Measurements from ENCODE around the gene FARP1.

FARP1 gene

GRCh38 chr13:98176777-98177608 is 34.1 kb downstream of the FARP1 start, which contains the start of gene RNF113B:
Gene RNF113B (minus strand): TSS chr13:98177269. CDS start chr13:98177236, 33 bp downstream.
- DNase-seq = no peak

DNA sequence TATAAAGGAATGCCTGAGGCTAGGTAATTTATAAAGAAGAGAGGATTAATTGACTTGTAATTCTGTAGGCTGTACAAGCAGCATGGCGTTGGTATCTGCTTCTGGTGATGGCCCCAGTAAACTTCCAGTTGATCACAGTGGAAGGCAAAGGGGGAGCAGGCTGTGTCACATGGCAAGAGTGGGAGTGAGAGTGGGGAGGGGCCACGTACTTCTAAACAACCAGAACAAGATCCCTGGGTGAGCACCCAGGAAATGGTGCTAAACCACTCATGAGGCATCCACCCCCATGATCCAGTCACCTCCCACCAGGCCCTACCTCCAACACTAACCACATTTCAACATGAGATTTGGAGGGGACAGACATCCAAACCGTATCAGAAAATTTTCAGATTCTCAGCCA is 37.2 kb downstream of the FARP1 start:
- no peak for DNase-seq

GRCh38 chr13:98181111-98181815 is 38.4 kb downstream of the FARP1 start:
- no peak for DNase-seq

- no peak for DNase-seq
Observed at GRCh38 chr13:98182153-98182552, 39.3 kb downstream of the FARP1 start.

DNA sequence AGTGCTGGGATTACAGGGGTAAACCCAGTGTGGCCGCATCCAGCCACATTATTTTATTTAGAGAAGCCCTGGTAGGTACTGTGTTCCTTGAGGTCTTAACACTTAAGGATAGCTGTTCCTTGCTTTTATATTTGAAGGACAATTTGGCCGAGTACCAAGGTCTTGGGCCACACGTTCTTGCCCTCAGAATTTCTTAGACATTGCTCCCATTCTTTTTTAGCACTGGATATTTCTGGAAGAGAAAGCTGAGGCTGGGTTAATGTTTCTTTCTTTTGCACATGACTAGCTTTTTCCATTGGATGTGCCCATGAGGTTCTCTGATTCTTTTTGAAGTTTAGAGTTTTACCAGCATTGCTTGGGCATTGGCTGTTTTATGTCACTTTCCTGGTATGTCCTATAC is 39.7 kb downstream of the FARP1 start:
- DNase-seq = no peak

DNA sequence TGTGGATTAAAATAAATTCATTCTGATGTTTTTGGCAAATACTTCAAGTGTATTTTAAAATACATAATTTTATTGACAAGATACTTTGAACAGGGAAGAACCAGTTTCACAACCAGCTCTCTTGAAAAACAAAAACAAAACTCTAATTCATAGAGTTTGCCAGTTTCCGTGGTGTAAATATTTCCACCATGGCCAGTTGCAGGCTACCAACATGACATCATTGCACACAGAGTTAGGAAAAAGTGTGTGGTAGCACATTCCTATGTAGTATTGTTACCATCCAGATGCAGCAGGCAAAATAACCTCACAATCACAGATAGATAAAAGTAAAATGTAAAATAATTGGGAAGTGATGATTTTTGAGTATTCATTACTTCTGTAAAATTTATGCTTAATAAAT is 41.9 kb downstream of the FARP1 start:
- no peak for DNase-seq

DNA sequence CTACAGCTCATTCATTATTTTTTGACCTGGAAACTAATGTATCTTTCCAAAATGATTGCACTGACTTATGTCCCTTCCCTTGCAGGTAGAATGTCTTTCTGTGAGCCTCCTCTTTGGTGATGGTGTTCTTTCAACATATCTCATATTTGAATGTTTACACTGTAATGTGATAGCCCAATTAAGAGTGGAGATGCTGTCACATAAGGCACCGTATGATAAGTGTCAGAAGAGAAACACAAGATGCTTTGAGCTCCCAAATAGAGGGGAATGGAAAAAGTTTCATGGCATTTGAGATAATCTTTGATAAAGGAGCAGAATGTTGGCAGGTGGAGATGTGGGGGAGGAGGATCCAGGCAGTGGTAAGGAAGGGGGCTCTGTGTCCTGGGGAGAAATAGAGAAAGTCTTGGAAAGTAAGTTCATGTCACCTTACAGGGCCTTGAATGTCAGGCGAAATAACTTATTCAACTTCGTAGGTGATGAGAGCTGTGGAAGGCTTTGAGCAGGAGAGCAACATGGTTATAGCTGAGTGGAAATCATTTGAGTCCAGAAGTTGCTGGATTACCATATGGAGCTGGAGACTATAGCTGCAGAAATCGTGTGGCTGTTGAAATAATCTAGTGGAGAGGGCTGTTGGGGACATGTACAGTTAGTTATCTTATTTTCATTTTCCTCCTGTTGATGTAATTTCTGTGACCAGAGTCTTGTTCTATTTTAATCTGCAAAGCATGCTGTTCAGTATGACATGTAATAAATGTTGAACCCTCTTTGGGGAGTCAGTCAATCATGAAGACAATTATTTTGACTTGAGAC is 44.5 kb downstream of the FARP1 start:
- no peak for DNase-seq

DNA sequence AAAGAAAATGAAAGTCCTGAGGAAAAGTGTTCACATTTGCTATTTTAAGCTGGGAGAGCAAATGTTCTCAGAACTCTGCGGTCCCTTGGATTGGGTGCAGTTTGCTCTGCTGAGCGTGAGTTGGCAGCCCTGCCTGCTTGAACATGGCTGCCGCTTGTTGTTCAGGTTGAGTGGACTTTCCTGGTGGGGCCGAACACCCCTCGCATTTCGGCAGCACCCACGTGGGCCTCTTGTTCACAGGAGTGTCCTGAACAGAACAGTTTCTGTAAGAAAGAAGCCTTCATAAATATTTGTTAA is 45.0 kb downstream of the FARP1 start:
- no peak for DNase-seq

GRCh38 chr13:98188544-98189166 is 45.8 kb downstream of the FARP1 start:
- no peak for DNase-seq

DNA sequence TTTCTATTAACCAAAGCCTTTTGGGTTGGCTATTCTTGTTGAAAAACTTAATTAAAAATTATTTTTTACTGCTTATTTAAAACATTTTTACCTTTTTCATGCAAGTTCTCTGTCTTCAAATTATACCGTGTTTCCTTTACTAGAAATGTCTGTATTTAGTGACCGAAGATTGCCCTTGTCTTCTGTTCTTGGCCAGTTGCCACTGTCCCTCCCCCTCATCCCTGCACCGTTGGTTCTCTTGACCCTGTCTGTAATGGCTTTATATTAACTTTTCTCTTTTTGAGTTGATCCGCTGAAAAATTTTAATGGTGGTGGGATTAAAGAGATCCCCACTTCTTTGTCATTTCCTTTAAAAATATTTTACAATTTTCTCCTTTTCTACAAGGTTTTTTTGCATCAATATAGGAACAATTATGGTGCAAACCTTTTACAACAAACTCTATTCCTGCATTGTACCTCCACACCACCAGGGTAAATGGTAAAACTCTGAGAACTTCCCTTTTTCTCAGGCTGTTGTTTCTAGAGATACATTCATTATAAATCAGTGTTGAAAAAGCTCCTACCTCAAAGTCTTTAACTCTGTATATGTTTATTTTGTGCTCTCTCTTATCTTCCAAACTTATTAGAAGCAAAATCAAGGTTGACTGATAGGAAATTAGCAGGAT is 47.1 kb downstream of the FARP1 start:
- no peak for DNase-seq

DNA sequence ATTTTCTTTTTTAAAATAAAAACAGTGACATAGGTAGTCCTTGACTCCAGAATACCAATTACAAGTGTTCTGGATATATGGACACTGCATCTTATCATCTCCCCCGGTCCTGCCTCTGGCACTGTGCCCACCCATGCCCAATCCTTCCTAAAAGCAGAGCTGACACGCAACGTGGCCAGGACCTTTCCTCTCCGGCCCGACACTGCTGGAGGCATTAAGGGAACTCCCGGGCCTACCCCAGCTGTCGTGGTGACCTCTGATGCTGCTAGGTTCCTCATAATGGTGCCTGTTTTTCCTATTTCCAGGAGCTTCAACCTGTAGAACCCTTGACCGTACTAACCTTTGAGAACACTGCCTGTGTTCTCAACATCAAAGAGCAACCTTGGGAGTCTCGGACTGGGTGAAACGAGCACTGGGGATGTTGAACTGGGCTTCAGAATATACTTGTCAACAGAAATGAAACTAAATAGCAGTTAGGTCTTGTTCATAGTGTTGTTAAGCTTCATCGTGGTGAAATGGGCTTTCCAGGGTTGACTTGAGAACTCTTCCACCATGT is 48.1 kb downstream of the FARP1 start:
- DNase-seq = no peak

- DNase-seq = no peak
Observed at GRCh38 chr13:98192008-98192407, 49.1 kb downstream of the FARP1 start.

DNA sequence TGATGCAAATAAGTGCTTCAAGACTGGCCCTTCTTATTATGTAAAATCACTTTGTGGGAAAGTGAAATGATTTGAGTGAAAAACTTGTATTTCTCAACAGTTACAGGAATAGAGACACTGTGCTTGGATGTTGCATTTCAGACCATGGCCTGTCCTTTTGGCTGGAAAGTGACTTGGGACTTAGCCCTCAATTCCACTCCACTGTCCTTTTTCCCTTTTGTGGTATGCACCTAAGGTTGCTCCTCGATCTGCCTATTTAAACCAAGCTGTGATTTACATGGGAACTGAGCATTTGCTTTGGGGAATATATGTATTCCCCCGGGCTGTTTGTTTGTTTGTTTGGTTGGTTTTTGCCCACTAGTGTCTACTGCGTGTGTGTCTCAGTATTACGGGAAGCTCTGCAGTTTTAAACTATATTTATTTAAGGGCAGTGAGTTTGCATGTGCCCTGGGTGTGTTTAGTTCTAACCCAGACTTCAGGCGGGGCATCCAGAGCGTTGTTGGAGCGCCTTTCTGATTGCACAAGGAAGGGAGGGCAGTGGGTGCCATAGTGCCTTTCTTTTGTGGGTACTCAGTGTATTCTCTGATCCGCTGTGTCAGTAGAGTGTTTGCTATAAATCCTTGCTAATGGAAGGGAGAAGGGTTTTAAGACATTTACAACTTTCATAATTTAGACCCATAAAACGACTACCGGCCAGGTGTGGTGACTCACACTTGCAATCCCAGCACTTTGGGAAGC is 52.3 kb downstream of the FARP1 start:
- no peak for DNase-seq

DNA sequence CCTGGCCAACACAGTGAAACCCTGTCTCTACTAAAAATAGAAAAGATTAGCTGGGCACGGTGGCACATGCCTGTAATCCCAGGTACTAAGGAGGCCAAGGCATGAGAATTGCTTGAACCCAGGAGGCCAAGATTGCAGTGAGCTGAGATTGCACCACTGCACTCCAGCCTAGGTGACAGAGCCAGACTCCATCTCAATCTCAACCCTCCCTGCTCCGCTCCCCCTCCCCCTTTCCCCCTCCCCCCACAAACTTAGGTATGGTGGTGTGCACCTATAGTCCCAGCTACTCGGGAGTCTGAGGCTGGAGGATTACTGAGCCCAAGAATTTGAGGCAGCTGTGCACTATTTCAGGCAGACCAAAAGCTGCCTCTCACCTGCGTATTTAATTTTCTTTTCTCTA is 55.8 kb downstream of the FARP1 start:
- no peak for DNase-seq

DNA sequence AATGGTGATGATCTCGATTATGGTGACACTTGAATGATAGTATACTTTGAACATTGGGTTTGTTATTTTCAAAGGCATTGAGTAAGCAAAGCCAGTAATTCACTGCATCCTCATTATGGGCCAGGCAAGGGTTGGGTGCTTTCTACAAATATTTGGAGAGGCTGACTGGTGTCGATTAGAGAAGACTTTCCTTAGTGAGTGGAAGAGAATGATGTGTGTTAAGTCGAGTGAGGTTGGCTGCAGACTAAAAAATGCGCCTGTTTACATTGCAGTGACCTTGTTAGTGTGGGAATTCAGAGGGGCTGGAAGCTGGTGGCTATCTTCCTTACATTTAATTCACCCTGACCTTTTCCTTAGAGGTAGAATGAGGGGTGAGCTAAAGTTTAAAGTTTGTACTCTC is 56.6 kb downstream of the FARP1 start:
- DNase-seq = no peak

- DNase-seq = no peak
Observed at GRCh38 chr13:98200211-98200878, 57.5 kb downstream of the FARP1 start.

DNA sequence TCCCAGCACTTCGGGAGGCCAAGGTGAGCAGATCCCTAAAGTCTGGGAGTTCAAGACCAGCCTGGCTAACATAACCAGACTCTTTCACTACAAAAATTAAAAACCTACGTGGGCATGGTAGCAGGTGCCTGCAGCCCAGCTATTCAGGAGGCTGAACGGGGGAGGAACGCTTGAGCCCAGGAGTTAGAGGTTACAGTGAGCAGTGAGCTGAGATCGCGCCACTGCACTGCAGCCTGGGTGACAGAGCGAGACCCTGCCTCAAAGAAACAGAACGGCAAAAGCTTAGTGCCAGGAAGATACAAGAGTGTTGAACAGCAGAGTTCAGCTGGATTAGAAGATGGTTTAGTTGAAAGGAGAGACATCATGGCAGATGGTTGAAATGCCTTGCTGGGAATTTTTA is 58.3 kb downstream of the FARP1 start:
- DNase-seq = no peak

DNA sequence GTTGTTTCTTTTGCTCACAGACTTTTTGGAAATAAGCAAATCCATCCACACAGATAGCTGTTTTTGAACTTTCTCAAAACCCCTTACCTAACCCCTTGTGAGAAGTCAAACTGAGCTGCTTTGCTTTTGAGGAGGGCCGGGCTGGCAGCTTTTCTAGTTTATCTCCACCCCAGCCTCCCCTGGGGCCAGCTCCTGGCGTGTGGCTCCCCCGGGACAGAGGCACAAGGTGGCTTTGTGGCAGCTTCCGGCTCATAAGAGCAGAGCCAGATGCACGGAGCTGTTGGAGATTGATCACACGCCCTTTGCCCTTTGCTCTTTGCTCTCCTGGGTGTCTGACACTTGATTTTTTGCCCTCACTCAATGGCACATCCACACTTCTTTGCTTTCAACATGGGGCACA is 59.1 kb downstream of the FARP1 start:
- DNase-seq = peak; percentile 86

DNA sequence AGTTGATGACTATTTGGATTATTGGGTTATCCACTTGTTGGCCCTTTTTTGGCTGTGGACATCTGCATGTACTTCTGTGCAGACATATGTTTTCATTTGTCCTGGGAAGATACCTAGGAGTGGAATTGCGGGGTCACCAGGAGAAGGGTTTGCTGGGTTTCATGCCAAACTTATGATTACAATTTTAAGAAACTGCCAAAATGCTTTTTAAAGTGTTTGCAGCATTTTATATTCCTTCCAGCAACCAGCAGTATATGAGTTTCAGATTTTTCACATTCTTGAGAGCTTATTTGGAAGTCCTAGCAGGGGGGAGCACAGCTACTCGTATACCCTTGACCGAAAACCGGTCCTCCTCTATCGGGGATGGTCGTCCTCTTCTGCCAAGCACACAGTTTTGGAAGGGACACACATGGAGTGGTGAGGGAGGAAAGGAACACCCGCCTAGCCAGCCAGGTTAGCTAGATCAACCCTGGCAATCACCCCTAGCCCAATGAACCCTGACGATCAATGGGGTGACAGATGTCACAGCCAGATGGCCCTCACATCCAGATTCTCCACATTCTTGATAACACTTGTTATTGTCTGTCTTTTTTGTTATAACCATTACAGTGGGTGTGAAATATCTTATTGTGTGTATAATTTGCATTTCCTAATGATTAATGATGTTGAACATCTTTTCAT is 60.9 kb downstream of the FARP1 start:
- DNase-seq = no peak

GRCh38 chr13:98204546-98204945 is 61.7 kb downstream of the FARP1 start:
- DNase-seq = no peak
